Endothelial cell of umbilical vein (primary cell): ENCODE results near the gene PUS3.

Experiments
- EZH2 ChIP-seq: IDR thresholded peaks from 2 replicates; pipeline ENCODE4 v1.6.1; 2012; ENCODE audit warnings: borderline replicate concordance, low read depth, mild to moderate bottlenecking, moderate library complexity, low read length, inconsistent platforms; ENCODE audit not compliant: severe bottlenecking
- FOS ChIP-seq: IDR thresholded peaks from 2 replicates; pipeline ENCODE4 v1.6.1; 2011; ENCODE audit warnings: mild to moderate bottlenecking, low read length, moderate library complexity, borderline replicate concordance; ENCODE audit not compliant: insufficient read depth
- GATA2 ChIP-seq: IDR thresholded peaks from 2 replicates; pipeline ENCODE4 v1.7.0; 2011; ENCODE audit warnings: low read depth, mild to moderate bottlenecking, moderate library complexity, mixed read lengths, low read length; ENCODE audit not compliant: insufficient read length, insufficient read depth
- JUN ChIP-seq: IDR thresholded peaks from 2 replicates; pipeline ENCODE4 v1.6.1; 2011; ENCODE audit warnings: borderline replicate concordance, low read depth; ENCODE audit not compliant: insufficient read length, insufficient read depth
- MYC ChIP-seq: IDR thresholded peaks from one replicate; pipeline ENCODE4 v1.6.1; 2011; ENCODE audit warnings: mild to moderate bottlenecking, low read depth, low read length
- POLR2A ChIP-seq: IDR thresholded peaks from 2 replicates; pipeline ENCODE4 v1.6.1; 2012; ENCODE audit warnings: low read depth, mild to moderate bottlenecking, control low read depth, low read length
- POLR2AphosphoS5 ChIP-seq: IDR thresholded peaks from 2 replicates; pipeline ENCODE4 v1.6.1; 2012; ENCODE audit warnings: low read depth, mild to moderate bottlenecking, control low read depth, low read length, moderate library complexity; ENCODE audit not compliant: insufficient read depth
- TF ChIP-seq, protein P1 (sequence below): IDR thresholded peaks from 2 replicates; pipeline ENCODE4 v1.6.1; 2011; ENCODE audit not compliant: insufficient read depth, insufficient read length
- TF ChIP-seq, protein P2 (sequence below), 2 donors: IDR thresholded peaks; 1 replicate in 1 of 2; 2 replicates in 1 of 2; pipeline ENCODE4 v1.5.1; 2011; ENCODE audit warnings: low read length in 2 of 2, mild to moderate bottlenecking in 2 of 2, moderate library complexity in 2 of 2, control low read depth in 1 of 2, inconsistent platforms in 1 of 2, low read depth in 1 of 2; ENCODE audit not compliant: insufficient read depth in 1 of 2; ENCODE audit errors: extremely low read depth in 1 of 2

- no peak for TF ChIP-seq POLR2AphosphoS5
- no peak for TF ChIP-seq JUN
- TF ChIP-seq POLR2A: no peak
- TF ChIP-seq, protein P1, sequence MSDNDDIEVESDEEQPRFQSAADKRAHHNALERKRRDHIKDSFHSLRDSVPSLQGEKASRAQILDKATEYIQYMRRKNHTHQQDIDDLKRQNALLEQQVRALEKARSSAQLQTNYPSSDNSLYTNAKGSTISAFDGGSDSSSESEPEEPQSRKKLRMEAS: no peak
- TF ChIP-seq EZH2: no peak
- TF ChIP-seq, protein P2, sequence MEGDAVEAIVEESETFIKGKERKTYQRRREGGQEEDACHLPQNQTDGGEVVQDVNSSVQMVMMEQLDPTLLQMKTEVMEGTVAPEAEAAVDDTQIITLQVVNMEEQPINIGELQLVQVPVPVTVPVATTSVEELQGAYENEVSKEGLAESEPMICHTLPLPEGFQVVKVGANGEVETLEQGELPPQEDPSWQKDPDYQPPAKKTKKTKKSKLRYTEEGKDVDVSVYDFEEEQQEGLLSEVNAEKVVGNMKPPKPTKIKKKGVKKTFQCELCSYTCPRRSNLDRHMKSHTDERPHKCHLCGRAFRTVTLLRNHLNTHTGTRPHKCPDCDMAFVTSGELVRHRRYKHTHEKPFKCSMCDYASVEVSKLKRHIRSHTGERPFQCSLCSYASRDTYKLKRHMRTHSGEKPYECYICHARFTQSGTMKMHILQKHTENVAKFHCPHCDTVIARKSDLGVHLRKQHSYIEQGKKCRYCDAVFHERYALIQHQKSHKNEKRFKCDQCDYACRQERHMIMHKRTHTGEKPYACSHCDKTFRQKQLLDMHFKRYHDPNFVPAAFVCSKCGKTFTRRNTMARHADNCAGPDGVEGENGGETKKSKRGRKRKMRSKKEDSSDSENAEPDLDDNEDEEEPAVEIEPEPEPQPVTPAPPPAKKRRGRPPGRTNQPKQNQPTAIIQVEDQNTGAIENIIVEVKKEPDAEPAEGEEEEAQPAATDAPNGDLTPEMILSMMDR (IDR thresholded peaks at IDR 0.05; ENCODE audit: extremely low read depth in 1 of 2, insufficient read depth in 1 of 2, low read depth in 1 of 2, low read length in 2 of 2): no peak
- no peak for TF ChIP-seq GATA2
- no peak for TF ChIP-seq MYC
- TF ChIP-seq FOS: no peak
Measured at GRCh38 chr11:125945011-125945796, 42.2 kb upstream of the PUS3 start.
